Hepatic stellate cell (primary cell): ENCODE measurements around the gene TRIM50.
"Not testable (repeated sequence)": the region's sequence is repeated elsewhere in the genome, so short reads cannot be mapped to it uniquely, and the experiment has no call there.

Source experiments
- DNase-seq: peaks from one replicate; pipeline ENCODE4 v3.0.0; 2011; ENCODE audit warnings: low spot score

TRIM50 gene

GRCh38 chr7:73350306-73351068 is 22.6 kb upstream of the TRIM50 start:
- DNase-seq: no peak

GRCh38 chr7:73349763-73350162 is 21.9 kb upstream of the TRIM50 start:
- DNase-seq: no peak

- DNase-seq: no peak
Measured at GRCh38 chr7:73345951-73346350, 18.1 kb upstream of the TRIM50 start.

- DNase-seq: no peak
Measured at GRCh38 chr7:73345538-73345937, 17.7 kb upstream of the TRIM50 start.

GRCh38 chr7:73343671-73344380 is 15.9 kb upstream of the TRIM50 start:
- no peak for DNase-seq

GRCh38 chr7:73342645-73343044 is 14.8 kb upstream of the TRIM50 start:
- peak; percentile 90 for DNase-seq

- peak; percentile 89 for DNase-seq
Measured at GRCh38 chr7:73341877-73342276, 14.0 kb upstream of the TRIM50 start.

- DNase-seq: no peak
Measured at GRCh38 chr7:73340514-73340913, 12.6 kb upstream of the TRIM50 start.

- DNase-seq: no peak
Measured at GRCh38 chr7:73338321-73338720, 10.4 kb upstream of the TRIM50 start.

- no peak for DNase-seq
Measured at GRCh38 chr7:73332447-73332846, 4.6 kb upstream of the TRIM50 start.

GRCh38 chr7:73330772-73331171 is 2.9 kb upstream of the TRIM50 start:
- no peak for DNase-seq

- DNase-seq: peak; percentile 41
Measured at GRCh38 chr7:73329861-73330581, 2.1 kb upstream of the TRIM50 start.

- DNase-seq: no peak
Measured at GRCh38 chr7:73328696-73329095, 814 bp upstream of the TRIM50 start.

- not testable (repeated sequence) for DNase-seq
Measured at GRCh38 chr7:73327449-73327848, 433 bp downstream of the TRIM50 start.

- not testable (repeated sequence) for DNase-seq
Measured at GRCh38 chr7:73325424-73325823, 2.5 kb downstream of the TRIM50 start.

GRCh38 chr7:73324081-73324845 is 3.6 kb downstream of the TRIM50 start:
- DNase-seq: peak; percentile 74

- not testable (repeated sequence) for DNase-seq
Measured at GRCh38 chr7:73323434-73324080, 4.3 kb downstream of the TRIM50 start.

GRCh38 chr7:73320009-73320408 is 7.9 kb downstream of the TRIM50 start:
- not testable (repeated sequence) for DNase-seq

GRCh38 chr7:73319541-73319940 is 8.3 kb downstream of the TRIM50 start:
- DNase-seq: not testable (repeated sequence)

- DNase-seq: not testable (repeated sequence)
Measured at GRCh38 chr7:73318656-73319204, 9.2 kb downstream of the TRIM50 start.

GRCh38 chr7:73316521-73316920 is 11.4 kb downstream of the TRIM50 start:
- DNase-seq: no peak
